NCI-H187 (cell line): ENCODE results near the gene C1QTNF3.
"Not testable (repeated sequence)": the region's sequence is repeated elsewhere in the genome, so short reads cannot be mapped to it uniquely, and the experiment has no call there.

Experiments used
- DNase-seq, 2 experiments: peaks; one replicate each; lab custom pipeline; 2025; lab: John Stamatoyannopoulos, UW

C1QTNF3 gene, protein sequence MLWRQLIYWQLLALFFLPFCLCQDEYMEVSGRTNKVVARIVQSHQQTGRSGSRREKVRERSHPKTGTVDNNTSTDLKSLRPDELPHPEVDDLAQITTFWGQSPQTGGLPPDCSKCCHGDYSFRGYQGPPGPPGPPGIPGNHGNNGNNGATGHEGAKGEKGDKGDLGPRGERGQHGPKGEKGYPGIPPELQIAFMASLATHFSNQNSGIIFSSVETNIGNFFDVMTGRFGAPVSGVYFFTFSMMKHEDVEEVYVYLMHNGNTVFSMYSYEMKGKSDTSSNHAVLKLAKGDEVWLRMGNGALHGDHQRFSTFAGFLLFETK

DNA sequence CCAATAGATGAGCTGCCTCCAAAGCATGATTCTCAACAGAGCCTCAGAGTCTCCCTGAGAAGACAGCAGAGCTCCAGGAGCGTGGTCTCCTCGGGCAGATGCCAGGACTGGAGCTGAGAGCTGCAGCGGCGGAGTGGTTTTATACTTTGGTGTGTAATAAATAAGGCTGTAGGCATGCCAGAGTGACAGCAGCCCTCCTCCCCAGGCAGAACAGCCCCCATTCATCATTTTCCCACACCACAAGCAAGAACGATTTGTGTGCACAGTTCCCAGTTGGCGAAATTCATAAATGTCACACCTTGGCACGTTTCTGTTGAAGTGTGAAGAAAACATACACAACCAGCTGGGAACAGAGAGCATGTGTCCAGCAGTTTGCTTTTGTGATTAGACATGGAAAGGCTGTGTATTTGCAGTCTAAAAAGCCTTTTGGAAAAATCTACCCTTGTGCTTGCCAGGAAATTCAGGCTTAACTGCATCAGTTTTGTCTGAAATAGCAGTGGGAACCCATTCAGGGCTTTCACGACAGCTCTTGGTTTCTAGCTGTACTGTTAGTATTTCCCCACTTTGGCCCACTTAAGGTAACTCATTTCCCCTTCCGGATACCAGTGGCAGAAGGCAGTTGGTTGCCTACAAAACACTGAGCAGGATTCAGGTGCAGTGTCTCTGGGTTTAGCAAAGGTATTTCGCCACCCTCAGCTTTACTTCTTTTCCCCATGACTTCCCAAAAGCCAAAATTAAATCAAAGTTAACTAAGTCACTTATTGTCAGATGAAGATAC lies at the start of gene C1QTNF3:
Gene C1QTNF3, minus strand, starts transcription at position 115 of the 778 bp plus-strand sequence. Its CDS starts 88 bp downstream, at position 27.
- DNase-seq = no peak

DNA sequence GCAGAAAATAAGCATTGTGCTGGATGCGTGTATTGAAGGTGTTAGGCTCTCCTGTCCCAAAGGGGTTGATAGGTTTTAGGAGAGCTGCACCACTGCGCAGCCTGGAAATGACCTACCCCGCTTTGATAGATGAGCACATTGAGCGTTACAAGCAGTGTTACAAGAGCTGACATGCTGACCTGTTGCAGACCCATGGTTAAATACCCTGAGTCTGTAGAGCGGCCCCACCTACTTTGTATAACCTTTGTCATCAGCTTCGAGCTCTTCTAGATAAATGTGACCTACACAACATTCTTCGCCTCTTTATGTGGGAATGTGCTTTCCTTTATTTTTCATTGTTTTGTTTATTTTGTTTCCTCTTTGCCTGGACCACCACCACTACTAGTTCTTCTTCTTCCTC lies 48.0 kb upstream of the C1QTNF3 start:
- DNase-seq = not testable (repeated sequence)

DNA sequence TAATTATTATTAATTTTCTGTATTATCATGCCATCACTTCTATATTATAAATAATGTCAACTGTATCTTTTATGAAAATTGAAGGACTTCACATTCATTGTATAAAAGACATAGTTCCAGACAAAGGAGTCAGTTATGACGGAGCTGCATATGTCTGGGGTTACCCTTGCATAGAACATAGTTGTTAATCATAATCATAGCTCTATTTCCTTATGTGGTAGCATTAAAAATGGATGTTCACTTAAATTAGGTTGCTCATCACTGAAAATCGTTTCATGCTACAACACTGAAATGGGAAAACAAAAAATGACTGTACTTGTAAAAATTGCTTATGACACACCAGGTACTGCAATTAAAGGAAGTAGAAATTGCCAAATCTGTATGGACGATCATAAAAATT lies 46.8 kb upstream of the C1QTNF3 start:
- DNase-seq = not testable (repeated sequence)

DNA sequence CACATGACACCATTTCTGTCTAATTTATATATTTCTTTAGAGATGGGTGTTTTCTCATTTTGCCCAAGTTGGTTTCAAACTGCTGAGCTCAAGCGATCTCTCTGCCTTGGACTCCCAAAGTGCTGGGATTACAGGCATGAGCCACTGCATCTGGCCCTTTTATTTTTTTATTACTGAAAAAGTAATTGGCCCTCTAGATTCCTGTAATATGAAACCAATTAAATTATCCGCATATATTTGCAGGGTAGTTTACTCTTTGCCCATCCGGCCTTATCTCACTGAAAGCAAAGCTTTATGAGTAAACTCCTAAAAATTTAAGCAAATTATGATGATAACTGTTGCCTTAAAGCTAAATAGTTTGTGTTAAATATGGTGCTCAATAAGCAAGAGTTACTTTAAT lies 44.7 kb upstream of the C1QTNF3 start:
- DNase-seq = not testable (repeated sequence)

DNA sequence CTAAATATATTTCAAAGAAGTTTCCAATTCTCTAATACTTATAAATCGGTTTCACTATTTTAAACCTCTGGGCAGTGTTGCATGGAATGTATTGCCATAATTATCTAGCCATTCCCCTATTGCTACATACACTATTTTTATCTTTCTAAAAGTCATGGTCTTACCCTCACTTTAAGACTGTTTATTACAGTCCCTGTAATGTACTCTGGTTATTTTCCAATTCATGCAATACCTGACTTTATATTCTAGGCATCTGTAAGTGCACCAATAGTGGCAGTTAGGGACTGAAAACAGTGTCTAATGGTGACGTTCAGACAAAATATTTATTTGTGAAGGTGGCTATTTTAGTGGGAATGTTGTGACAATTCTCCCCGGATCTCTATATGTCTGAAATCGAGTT lies 40.9 kb upstream of the C1QTNF3 start:
- not testable (repeated sequence) for DNase-seq

DNA sequence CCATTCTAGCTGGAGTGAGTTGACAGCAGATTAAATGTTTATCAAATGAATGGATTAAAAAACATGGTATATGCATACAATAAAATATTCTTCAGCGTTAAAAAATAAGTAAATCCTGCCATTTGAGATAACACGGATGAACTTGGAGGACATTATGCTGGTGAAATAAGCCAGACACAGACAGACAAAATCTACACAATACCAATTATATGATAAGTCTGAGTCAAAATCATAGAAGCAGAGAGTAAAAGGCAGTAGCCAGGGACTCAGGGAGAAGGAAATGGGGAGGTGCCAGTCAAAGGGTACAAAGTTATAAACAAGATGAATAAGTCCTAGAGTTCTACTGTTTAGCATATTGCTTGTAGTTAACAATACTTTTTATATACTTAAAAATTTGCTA lies 36.5 kb upstream of the C1QTNF3 start:
- DNase-seq = not testable (repeated sequence)

DNA sequence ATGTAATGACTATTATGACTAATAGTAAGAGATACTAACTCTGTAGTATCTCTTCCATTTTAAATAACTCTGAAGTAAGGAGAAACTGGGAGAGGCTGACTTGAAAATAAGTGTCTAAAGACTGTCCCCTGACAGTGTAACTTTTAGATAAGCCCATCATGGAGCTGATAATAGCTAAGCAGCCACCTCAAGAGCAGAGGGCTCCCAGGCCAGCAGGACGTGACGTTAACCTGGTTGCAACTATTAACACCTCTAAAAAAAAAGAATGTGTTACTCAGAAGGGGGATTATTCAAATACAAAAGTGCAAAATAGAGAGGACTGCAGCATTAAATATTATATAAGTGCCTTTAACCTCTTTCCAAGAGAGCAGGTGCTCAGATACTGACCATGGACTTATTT lies 34.6 kb upstream of the C1QTNF3 start:
- DNase-seq = not testable (repeated sequence)

DNA sequence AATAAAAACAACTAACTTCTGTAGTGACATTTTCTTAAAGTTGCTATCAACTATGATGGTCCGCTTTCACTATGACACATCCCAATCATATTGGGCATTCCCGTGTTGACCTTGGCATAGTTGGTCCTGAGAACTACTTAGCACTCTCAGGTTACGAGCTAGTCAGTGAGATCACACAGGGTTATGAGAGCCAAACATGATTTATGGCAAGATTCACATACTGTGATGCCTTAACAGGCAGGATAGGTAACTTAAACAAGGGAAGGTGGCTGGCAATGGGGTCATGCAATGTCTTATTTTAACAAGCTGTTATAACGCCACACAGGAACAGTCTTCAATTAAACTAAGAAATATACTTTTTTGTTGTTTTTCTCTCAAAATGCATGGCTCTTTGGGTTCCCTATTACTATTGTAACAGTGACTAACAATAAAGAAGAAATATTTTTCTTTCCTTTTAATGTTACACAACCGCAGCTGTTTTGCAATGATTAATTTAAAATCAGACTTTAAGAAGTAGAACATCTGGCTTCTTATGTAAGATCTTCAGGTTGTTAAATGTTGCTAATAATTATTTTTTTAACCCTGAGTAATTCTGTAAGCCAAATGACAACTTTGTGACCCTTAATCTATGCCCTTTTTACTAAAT lies 33.8 kb upstream of the C1QTNF3 start:
- DNase-seq = not testable (repeated sequence)

DNA sequence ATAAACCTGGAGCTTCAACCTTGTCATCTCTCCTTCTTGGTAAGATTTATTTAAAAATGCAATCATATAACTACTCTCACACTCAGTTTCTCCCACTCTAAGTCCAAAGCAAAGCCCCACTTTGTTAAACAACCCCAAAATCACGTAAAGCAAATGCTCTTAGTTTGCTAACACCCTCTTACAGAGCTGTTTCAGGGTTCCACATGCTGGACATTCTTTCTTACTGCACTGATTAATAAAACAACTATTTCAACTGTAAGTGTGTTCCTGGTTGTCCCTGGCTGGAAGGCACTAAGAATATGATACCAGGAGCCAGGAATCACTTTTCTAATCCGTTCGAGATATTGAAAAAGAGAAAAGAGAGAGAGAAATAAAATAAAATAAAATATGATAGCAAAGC lies 31.5 kb upstream of the C1QTNF3 start:
- not testable (repeated sequence) for DNase-seq

DNA sequence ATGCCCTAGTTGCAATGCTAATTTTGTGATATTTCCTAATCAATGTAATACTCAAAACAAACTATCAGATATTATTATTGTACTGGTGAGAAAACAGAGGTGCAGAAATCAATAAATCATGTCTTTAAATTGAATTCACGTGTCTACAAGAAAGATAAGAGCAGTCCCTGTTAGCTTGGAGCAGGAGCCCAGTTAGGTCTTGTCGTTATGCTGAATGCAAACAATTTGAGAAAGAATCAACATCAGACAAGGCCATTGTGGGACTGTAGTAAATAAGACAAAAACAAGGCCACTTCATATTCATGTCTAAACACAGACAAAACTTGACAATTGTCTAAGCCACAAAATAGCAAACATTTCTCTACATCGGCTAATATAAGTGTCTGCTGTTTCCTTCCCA lies 31.1 kb upstream of the C1QTNF3 start:
- not testable (repeated sequence) for DNase-seq

DNA sequence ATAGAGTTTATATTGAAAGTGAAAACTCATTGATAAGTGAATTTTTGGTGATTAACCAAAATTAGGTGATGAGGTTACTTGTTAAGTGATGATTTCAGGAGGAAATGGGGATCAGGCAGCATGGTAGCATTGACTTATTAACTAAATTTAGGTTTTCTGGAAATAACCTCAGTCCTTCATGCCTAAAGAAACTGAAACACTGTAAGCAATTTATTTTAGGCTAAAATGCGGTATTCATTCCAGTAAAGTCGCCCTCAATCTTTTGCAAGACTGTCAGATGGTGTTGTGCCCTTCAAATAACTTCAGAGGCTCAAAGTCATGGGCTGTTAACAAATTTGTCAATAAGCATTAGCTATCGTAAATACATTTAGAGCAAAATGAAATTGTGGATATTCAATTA lies 27.6 kb upstream of the C1QTNF3 start:
- not testable (repeated sequence) for DNase-seq

DNA sequence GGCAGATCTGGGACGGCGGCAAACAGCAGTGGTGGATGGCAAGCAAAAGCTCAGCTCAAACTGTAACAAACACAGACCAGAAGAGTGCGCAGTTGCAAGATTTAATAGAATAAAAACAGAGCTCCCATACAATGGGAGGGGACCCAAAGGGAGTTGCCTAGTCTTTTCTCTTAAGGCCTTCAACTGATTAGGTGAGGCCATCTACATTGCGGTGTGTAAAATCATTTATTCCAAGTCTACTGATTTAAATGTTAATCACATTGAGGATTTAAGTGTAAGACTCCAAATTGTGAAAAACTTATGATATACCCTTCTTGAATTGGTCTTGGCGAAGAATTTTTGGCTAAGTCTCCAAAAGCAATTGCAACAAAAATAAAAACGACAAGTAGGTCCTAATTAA lies 21.6 kb upstream of the C1QTNF3 start:
- no peak for DNase-seq

DNA sequence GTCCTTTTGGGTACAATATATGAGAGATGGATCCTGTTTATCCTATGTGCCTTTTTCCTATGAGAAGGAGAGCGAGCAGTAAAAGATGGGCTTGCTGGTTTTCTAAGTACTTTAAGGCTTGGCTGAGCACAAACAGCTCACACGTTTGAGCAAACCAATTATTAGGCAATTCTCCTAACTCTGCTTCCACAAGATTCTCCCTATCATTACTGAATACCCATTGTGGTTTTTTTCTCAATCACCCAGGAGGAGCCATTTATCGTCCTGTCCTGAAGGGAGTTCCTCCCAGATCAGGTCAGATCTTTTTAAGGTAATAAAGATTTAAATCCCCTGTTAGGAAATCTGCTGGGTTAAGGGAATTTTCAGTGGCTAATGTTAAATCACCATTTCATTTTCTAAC lies 19.4 kb upstream of the C1QTNF3 start:
- DNase-seq = no peak

DNA sequence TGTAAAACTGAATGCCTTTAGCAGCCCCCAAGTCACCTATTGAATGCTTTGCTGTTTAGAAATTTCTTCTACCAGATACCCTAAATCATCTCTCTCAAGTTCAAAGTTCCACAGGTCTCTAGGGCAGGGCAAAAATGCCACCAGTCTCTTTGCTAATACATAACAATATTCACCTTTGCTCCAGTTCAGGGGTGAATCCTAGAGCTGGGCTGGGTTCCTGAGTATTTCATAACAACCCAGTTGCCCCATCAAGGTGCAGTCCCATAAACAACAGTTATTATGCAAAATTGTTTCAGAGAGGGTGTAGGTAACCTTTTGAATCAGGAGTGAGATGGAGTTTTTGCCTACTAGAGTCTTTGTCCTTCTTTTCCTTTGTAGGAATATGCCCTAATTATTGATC lies 19.0 kb upstream of the C1QTNF3 start:
- DNase-seq = no peak

DNA sequence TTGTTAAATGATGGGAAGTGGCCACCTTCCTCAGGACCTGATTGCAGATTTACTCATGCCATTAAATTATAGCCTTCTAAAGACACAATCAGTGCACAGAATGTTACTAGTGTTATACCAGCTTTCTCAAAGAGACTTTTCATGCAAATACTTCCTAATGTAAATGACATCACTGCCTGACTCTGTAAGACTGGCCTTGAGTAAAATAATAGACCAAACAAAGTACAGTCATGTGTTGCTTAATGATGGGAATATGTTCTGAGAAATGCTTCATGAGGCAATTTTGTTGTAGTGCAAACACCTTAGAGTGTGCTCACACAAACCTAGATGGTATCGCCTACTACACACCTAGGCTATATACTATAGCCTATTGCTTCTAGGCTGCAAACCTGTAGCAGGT lies 17.0 kb upstream of the C1QTNF3 start:
- DNase-seq = no peak

DNA sequence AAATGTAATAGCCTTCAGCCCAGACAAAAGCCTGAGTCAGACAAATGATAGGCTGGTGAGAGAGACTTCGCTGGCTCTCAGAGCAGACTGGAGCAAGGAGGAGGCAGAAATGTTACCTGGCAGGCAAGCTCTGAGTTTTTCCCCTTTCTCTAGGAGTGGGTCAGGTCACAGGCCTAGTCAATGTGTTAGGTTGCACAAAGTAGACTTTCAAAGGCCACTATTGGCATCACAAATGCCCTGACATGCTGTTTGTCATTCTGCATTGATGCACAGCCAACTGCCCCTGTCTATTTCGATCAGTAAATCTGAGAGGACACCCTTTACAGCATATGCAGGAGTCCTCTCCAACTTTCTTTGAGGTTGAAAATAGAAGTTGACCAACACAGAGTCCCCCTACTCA lies 15.5 kb upstream of the C1QTNF3 start:
- no peak for DNase-seq

DNA sequence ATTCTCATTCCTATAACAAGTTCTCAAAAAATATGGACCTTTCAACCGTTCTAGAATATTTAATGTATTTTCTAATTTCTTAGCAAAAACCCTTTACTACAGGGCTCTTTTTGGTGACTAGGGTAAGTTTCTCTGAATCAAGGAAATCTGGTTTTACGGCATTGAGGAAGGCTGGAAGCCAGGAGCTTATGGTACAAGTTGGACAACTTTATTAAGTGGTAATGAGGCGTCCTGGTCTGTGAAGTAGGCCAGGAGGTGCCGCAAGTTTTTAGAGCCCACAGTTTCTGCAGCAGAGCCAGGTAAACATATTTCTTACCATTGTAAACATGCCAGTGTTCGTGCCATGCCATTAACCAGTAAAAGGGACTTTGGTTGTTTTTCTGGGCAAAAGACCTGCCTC lies 14.6 kb upstream of the C1QTNF3 start:
- DNase-seq = no peak

DNA sequence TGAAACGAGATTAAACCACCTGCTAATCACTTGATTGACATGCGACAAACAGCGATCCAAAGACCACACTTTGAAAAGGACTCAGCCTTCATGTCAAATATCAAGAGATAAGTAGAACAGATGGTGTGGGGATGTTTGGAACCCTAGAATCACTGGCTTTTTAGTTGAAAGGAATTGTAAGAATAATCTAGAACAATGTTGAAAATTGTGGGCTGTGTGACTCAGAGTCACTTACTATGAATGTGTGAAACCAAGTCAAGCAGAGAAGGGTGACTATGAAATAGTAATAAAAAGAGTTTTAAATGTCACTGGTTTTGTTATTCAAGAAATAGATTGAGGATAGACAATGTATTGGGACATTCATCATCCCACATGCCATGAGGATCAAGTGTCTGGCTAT lies 14.1 kb upstream of the C1QTNF3 start:
- no peak for DNase-seq

DNA sequence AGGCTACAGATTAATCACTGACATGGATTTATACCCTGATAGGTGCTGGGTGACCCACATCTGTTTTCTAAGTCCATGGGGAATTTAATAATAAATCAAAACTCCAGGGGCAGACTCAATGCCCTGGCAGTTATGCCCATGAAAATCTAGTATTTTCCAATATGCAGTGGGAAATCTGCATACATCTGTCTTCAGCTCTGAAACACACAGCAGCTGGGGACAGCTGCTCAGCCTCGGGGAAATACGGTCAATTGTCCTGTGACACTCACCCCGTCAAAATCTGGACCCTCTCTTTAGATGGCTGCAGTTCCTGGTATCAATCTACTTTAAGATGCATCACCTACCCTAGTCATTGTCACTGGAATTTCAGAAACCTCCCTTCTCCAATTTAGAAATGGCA lies 12.7 kb upstream of the C1QTNF3 start:
- no peak for DNase-seq

DNA sequence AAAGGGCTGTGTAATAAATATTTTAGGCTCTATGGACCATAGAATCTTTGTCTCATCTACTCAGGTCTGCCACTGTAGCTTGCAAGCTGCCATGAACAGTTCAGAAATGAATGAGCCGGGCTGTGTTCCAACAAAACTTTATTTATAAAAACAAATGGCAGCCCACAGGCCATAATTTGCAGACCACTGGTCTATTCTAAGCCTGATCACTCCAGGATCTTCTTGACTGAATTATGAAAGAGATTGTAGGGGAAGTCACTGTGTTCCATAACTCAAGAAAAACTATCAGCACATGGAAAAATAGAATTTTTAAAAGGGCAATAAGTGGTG lies 11.4 kb upstream of the C1QTNF3 start:
- no peak for DNase-seq

DNA sequence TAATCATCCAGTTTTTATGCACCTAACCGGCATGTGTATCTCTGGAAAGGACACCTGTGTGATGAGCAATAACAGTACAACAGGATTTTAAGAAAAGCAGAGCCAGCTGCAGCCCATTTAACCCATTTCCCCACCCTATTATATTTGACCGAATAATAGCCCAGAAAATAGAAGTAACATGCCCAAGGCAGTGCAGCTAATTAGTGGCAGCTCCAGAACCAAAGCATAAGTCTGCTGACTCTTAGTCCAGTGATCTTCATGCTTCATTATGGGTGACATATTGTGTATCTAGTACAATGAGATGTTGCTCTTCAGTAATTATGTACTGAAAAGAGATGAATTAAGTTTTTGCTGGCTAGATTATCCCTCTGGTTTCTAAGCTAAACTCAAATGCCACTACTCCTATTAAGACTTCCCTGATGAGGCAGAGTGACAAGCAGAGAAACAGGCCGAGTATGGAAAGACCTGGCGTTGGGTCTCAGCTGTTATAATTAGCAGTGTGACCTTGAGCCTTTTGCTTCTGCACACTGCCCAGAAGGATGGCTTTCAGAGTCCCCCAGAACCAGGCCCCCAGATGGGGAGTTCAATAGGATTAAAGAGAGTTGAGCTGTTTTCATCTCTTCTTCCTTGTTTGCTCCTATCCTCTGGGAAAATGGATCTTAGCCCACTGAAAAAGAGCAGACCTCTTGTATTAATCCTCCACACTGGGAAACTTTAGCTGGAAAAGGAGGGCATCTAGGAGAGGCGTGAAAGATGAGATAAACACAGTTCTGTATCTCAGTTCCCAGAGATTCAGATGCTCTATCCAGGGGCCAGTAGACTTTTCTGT lies 10.8 kb upstream of the C1QTNF3 start:
- DNase-seq = no peak

DNA sequence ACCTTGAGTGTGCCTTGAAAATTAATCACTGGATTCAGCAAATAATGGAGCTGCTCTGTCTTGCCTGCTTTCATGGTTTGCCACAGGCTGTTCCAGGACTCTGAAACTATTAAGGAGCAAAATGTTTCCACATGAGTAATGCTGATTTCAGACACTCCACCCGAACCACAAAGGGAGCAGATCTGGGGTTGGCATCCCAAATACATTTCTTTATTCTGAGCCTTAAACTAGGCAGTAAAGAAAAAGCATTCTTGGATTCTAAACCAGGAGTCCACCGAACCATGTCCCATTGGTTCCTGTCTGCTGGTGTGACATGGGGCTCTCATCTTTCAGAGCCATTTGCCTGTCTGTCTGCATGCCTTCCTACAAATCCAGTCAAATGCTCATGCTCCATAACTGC lies 10.1 kb upstream of the C1QTNF3 start:
- no peak for DNase-seq
